Umbilical cord (tissue), 2 donors: ENCODE measurements around the gene NOTUM. TPM values are rescaled to one million over a fixed set of nuclear protein-coding genes. Genes with fewer than 3 reads are reported as not detected.
"Not testable (repeated sequence)": the region's sequence is repeated elsewhere in the genome, so short reads cannot be mapped to it uniquely, and the experiment has no call there.

Experiments used
- DNase-seq: peaks from one replicate; pipeline ENCODE4 v3.0.0-alpha.2; 2015; ENCODE audit warnings: low spot score
- total RNA-seq: library from RNA; depleted of rRNA; stranded (reverse); fragments of >200 nt; gene quantifications from one replicate; pipeline ENCODE4 v1.2.3, GENCODE V29; 2014; ENCODE audit warnings: low replicate concordance; ENCODE audit not compliant: insufficient read depth

The NOTUM gene
- total RNA-seq, 1 donor from 2014 or later, result not detected

DNA sequence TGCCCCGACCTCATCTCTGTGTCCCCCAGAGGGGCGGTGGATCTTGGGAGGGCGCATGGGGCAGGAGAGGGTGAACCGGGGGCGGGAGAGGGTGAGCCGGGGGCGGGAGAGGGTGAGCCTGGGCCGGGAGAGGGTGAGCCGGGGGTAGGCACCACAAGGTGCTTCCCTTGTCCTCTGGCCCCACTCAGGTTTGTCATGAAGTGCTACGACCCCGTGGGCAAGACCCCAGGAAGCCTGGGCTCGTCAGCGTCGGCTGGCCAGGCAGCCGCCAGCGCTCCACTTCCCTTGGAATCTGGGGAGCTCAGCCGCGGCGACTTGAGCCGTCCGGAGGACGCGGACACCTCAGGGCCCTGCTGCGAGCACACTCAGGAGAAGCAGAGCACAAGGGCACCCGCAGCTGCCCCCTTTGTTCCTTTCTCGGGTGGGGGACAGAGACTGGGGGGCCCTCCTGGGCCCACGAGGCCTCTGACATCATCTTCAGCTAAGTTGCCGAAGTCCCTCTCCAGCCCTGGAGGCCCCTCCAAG is 35.3 kb upstream of the NOTUM start:
- no peak for DNase-seq

DNA sequence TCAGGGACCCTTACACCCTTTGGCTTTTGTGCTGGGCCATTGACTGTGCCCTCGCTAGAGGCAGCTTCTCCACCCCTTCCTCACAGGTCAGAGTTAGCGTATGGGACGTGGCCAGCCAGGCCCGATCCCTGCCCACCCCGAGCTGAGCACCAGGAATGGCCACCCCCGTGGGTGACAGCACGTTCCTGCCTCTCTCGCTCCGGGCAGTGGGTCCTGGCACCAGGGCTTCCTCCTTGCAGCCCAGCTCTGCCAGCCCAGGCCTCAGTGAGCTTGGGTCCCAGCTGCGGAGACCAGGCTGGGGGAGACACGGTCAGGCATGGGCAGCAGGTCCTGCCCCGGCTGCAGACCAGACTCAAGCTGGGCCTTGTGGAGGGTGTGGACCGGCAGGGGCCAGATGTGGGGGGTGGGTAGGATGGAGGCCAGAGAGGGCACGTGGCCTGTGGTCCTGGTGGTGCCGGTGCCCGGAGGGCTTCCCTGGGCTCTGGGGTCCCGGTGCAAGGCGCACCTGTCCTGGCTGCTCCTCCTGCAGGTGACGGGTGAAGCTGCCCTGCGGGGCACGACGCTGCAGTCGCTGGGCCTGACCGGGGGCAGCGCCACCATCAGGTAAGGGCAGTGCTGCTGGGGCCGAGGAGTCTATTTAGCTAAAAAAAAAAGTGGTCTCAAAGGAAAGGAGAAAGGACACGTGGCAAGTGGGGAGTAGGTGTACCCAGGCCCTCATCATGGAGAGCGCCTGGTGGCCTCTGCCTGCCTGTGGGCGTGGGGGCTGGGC is 34.7 kb upstream of the NOTUM start:
- no peak for DNase-seq

DNA sequence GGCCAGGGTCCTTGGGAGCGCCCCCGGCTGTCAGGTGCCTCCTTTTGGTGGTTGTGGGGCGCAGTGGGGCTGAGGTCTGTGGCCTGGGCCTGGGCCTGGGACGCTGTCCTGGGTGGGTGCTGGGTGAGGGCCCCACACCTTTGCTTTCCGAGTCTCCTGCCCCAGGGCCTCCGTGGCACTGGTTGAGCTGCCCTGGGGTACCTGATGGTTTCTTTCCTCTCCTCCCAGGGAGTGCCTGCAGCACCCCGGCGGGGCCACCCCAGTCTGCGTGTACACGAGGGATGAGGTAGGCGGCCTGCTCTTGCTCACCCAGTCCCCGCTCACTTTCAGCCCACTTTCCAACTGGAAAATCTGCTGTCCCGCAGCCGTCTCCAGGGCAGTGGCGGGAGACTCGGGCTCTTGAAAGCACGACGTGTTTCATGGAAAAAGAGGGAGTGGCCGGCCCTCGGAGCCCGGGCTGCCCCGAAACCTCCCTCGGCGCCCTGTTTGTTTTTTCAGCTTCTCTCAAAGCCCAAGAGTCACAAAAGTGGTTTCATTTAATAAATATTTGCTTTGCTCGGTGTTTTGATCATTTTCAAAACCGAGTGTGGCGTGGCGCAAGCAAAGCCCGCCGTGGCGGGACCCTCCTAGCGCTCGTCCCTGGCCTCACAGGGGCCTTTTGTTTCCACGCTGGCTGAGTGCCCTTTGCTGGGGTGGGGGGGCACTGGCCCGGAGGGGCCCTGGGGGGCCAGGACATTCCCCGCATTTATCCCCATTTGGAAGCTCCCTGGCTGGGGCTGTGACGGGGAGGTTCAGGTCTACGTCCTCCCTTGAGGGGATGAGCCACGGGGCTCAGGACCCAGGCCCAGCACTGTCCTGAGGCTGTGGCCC is 33.8 kb upstream of the NOTUM start:
- DNase-seq, result no peak

DNA sequence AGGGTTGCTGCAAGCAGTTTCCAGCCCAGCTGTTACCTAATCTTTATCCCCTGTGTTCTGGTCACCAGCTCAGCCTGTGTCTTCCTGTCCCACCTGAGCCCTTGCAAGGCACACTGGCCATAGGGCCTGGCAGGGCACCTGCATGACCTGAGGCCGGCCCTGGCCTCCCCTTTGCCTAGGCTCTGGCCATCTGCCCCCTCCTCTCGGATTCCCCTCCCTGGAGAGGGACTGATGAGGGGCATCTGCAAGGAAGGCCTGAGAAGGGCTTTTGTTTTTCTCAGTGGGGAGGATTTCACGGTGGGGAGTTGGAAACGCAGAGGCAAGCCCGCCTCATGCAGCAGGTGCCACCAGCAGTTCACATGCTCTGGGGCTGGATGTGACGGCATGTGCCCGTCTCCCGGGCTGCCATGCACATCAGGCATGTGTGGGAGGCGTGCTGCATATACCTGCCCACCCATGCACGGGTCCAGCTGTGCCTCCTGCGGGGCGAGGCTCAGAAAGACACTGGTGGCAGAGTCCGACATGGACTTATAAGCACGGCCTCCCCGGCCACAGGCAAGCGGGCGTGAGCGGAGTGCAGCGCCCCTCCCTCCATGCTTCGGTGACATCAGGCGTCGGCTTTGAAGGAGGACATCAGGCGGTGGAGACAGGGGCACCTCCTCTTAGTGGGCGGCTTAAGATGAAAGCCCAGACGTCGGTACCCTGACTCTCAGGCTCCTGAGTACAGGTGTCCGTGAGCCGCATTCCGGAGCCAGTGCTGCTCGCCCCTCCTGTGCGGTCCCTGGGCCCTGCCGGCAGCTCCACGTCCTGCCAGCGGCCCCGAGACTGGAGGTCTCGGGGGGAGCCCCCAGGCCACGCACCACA is 33.0 kb upstream of the NOTUM start:
- DNase-seq, result no peak

DNA sequence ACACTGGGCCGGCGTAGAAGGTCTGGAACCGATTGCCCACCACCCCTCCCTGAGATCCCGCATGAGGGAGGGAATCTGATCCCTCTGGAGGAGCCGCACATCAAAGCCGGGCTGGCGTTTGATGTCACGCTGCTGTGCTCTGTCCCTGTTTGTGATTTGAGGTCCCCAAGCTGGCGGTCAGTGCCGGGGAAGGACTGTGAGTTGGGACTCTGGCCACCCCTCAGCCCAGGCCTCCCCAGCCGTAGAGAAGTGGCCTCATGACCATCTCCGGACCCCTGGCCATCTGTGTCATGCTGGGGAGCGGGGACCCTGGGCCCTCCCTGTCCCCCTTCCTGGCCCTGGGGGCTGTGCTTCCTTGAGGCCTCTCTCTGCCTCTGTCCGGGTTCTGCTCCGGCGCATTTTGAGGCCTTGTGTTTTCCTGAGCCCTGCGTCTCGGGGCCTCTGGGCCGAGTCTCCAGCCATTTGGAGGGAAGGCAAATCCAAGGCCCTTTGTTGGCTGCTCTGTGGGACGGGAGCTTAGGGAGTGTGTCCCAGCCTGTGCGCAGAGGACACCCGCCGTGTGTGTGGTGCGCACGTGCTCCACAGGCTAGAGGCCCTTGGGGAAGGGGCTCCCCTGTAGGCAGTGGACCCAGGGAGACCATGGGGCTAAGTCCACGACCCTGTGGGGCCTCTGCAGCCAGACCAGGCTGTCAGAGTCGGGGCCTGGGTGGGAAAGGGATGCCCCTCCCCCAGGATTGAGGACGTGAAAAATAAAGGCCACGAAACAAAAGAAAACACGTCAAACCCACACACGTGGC is 31.5 kb upstream of the NOTUM start:
- DNase-seq, result peak; percentile 28

DNA sequence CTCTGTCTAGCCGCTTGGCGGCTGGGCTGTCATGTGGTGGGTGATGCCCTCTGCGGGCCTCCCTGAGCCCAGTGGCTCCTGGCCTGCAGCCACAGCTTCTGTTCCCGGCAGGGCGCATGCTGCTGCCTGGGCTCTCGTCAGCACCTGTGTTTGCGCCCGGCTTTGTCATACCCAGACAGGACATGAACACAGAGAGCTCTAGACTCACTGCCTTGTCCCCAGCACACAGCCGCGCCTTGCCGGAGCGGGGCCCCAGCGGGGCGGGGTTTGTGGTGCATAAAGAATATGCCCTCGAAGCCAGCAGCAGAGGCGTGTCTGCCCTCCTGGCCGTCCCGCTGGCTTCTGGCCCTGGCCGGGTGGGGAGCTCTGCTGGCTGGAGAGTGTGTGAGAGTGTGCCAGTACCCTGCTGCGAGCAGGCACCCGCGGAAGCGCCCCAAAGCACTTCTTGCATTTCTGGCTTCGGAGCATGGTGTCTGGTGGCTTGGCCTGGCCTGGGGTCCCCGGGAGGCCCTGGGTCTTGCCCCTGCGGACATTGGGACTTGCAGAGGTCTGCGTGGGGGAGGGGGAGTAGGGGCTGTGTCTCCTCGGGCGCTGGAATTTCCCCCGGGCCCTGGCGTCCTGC is 30.8 kb upstream of the NOTUM start:
- peak; percentile 89 for DNase-seq

DNA sequence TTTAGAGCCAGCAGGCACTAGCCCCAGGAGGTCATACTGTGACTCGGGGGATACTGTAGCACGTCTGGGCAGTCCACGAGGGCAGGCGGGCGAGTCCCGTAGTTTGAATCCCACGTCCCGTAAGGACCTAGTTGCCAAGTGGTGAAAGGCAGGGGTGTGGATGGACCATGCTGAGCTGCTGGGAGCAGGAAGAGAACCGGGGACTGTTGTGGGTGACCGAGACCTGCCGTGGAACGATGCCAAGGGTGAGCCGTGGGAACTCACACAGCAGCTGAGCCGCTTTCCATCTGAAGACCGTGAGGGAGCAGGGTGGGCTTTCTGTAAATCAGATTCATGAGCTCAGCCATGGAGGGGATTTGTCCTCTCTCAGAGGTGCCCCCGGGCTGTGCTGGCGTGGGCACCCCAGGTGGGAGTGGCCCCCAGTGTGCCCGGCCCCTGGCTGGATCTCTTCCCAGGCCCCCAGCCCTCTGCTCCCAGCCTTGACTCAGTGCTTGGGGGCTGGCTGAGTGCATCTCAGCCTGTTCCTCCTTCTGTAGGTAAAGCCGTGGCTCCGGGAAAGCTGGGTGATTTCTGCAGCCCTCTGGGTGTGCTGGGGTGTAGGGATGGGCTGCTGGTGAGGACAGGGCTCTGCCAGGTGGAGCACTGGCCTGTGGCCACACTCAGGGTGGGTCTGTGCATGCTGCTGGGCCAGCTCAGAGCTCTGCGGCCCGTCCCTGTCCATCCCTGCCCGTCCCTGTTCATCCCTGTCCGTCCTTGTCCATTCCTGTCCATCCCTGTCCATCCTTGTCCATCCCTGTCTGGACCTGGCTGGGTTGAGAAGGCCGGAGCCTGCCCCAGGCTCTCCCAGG is 30.1 kb upstream of the NOTUM start:
- no peak for DNase-seq

DNA sequence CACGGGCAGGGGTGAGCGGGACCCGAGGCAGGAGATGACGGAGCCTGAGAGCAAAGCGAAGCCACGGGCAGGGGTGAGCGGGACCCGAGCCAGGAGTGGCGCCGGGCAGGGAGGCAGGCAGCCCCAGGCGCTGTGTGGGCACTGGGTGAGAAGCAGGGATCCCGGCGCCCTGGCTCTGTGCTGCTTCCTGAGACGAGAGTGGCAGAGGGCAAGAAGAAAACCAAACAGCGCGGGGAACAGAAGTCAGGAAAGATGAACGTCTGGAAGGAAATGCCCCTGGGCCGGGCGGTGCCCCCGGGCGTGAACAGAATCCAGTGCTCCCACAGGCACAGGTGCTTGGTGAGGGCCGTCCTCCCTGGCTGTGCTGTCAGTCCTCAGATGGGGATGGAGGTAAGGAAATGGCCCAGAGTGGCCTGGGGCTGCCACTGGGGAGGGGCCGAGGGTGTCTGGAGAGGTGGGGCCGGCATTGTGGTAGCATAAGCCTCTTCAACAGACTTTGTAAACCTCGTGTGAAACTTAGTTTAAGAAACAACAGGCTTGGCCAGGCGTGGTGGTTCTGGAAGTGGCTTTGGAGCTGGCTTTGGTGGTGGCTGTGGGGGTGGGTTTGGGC is 26.3 kb upstream of the NOTUM start:
- no peak for DNase-seq

DNA sequence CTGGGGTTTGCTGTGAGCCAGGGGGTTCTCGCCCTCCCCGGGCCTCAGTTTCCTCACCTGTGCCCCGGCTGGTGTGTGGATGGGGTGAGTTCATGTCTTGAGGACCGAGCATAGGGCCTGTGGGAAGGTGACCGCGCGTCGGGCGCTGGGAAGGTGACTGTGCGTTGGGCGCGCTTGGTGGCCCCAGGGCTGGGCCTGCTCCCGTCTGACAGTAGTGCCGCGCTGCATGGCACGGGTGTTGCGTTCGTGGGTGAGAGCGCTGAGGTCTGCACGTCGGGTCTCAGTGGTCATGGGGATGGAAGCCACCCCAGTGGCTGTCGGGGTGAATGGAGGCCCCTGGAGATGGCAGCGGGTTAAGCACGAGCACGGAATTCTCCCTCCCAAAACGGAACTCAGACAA is 25.6 kb upstream of the NOTUM start:
- DNase-seq, result no peak

DNA sequence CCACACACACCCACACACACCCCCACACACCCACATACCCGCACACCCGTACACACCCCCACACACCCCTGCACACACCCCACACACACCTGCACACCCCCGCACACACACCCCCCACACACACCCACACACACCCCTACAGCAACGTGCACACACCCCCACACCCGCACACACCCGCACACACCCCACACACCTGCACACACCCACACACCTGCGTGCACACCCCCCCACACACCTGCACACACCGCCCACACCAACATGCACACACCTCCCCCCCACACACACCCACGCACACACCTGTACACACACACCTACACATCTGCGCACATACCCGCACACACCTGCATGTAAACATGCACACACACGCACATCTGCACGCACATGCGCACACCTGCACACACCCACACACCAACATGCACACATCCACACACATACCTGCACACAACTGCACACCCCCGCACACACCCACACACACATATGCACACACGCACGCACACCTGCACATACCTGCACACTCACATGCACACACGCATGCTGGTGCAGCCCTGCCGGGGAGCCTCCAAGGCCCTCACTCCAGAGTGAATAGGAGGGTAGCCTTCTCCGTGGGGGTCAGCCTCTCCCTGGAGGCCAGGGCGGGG is 23.9 kb upstream of the NOTUM start:
- DNase-seq, result no peak

DNA sequence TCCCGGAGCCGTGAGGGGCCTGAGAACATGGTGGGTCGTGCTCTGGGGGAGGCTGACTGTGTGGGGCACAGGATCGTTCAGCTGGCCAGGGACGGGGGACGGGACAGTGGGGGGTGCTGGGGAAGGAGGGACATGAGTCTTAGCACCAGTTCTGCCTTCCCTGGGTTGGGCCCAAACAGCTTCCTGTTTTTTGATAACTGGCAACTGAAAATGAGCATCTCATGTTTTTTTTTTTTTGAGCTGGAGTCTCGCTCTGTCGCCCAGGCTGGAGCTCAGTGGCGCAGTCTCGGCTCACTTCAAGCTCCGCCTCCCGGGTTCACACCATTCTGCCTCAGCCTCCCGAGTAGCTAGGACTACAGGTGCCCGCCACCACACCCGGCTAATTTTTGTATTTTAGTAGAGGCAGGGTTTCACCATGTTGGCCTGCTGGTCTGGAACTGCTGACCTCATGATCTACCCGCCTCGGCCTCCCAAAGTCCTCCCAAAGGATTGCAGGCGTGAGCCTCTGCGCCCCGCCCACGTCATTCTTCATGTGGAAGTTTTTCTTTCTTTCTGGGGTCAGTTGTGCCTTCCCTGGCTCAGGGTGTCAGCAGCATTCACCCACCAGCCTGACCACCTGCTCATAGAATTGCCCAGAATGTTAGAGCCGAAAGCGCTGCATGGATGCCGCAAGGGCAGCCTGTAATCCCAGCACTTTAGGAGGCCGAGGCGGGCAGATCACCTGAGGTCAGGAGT is 22.8 kb upstream of the NOTUM start:
- no peak for DNase-seq

DNA sequence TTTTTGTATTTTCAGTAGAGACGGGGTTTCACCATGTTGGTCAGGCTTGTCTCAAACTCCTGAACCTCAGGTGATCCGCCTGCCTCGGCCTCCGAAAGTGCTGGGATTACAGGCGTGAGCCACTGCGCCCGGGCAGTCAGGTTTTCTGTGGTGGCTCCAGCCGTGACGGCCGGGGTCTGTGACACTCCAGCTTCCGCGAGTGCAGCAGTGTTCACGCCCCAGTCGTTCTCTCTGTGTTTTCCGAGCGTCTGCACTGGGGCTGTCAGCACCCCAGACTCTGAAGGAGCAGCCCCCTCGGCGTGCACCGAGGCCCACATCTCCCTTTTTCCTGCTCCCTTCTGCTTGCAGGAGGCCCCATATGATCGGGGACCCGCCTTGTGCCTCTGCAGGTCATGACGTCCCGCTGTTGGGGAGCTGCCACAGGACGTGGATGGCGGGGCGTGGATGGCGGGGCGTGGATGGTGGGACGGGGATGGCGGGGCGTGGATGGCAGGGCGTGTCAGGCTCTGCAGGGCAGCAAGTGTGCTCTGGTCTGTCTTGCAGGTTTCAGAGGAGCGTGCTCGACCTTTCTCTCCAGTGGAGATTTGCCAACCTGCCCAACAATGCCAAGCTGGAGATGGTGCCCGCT is 22.1 kb upstream of the NOTUM start:
- DNase-seq, result no peak

DNA sequence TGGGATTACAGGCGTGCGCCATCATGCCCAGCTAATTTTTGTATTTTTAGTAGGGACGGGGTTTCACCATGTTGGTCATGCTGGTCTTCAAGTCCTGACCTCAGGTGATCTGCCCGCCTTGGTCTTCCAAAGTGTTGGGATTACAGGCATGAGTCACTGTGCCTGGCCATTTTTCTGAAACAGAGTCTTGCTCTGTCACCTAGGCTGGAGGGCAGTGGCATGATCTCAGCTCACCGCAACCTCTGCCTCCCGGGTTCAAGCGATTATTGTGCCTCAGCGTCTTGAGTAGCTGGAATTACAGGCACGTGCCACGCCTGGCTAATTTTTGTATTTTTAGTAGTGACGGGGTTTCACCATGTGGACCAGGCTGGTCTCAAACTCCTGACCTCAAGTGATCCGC is 20.5 kb upstream of the NOTUM start:
- not testable (repeated sequence) for DNase-seq

DNA sequence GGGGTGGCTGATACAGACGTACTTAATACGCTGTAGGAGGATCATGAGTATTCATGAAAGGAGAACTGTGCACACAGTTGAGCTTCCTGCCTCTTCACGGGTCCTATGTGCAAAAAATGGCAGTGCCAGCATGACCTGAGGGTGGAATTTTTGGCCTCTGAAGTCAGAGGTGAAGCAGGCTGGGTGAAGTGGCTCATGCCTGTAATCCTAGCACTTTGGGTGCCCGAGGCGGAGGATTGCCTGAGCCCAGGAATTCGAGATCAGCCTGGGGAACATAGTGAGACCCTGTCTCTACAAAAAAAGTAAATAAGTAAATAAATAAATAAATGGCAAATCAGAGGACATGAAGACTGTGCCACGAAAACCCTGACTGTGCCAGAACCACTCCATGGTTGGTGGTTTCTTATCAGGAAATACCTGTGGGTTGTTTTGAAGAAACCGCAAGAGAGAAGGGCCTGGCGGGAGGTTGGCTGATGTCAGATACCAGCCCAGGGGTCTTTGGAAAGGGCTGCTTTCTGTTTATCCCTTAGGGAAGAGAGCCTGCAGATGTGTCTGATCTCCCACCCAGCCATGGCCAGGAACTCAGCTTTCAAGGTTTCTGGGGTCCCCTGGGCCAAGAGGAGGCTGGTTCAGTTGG is 19.8 kb upstream of the NOTUM start:
- DNase-seq, result no peak

DNA sequence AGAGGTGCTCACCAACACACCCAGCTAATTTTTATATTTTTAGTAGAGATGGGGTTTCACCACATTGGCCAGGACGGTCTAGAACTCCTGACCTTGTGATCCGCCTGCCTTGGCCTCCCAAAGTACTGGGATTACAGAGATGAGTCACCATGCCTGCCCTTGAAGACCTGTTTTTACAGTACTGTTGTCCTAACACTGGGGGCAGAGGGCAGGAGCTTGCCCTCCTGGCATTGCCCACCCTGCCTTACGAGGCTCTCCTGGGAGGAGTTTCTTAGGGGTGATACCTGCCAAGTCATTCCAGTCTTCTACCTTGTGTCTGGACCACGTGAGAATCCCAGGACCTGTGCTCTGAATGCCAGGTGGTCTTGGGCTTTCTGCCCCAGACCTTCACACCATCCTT is 19.1 kb upstream of the NOTUM start:
- DNase-seq, result no peak

DNA sequence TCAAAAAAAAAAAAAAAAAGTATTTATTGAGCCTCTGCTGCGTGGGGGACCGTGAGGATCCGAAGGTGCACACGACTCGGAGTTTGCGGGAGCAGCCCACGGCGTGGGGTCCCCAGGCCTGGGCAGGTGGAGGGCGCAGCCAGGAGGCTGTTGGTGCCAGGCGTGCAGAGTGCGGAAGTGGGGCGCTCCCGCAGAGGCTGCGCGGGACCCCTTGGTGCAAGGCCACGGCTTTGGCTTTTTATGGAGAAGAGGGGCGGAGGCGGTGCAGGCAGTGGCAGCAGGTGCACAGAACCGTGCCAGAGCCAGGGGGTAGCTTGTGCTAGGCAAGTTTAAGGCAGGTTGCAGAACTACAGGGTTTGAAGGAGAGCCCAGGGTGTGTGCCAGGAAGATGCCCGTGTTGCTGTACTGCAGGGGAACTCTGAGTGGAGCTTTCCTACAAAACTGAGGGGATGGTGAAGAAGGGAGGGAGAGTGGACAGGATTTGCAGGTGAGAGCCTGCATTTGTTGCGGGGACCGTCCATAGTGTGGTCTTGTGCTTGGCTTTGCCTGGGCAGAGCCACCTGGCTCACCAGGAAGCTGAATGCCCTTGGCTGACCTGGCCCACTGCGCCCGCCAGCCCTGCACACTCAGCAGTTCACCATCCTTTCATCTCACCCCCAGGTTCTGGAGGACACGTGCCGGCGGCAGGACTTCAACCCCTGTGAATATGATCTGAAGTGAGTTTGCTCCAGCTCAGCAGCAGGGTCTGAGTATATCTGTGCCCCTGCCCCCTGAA is 17.7 kb upstream of the NOTUM start:
- DNase-seq, result no peak
